Stimulated activated naive CD8-positive, alpha-beta T cell treated with anti-CD3 and anti-CD28 coated beads, Interleukin-15, amount 100 ng/mL, for 72 hours (primary cell): ENCODE measurements around the gene DEFB123.
"Not testable (repeated sequence)": the region's sequence is repeated elsewhere in the genome, so short reads cannot be mapped to it uniquely, and the experiment has no call there.

ENCODE experiments used
- ATAC-seq: fragments of 150-1000 bp; cut with Tn5 transposase; 2 replicates; pipeline ENCODE4 v1.10.0; 2021; ENCODE audit warnings: mild to moderate bottlenecking, moderate library complexity
- DNase-seq, 2 donors: peaks; one replicate each; pipeline ENCODE4 v3.0.0; 2021 to 2022
- H3K27ac Mint-ChIP-seq, 2 donors: one replicate each; pipeline ENCODE4 v1.8.0; 2022; ENCODE audit warnings: mild to moderate bottlenecking in 2 of 2, mixed read lengths in 2 of 2, moderate library complexity in 2 of 2
- H3K27me3 Mint-ChIP-seq: one replicate; pipeline ENCODE4 v1.8.0; 2022; ENCODE audit warnings: mixed read lengths
- H3K4me1 Mint-ChIP-seq: one replicate; pipeline ENCODE4 v1.8.0; 2022; ENCODE audit warnings: mild to moderate bottlenecking, mixed read lengths
- H3K4me3 Mint-ChIP-seq, 2 donors: one replicate each; pipeline ENCODE4 v1.8.0; 2022; ENCODE audit warnings: mild to moderate bottlenecking in 2 of 2, mixed read lengths in 2 of 2, moderate library complexity in 1 of 2
- H3K9me3 Mint-ChIP-seq, 2 donors: one replicate each; pipeline ENCODE4 v1.8.0; 2022; ENCODE audit warnings: mixed read lengths in 2 of 2

The DEFB123 gene

DNA sequence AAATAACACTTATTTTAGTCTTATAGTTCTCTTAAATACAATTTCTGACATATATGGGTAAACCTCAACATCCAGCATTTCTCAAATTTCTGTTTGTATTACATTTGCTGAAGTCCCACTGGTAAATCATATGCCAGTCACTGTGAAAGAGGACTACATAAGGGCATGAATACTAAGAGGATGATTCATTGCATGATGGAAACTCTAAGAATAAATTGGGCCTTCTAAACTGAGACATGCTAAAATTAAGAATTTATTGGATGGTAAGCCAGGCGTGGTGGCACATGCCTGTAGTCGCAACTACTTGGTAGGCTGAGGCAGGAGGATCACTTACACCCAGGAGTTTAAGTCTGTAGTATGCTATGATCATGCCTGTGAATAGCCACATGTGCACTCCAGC, 12.1 kb downstream of the DEFB123 start:
- Mint-ChIP-seq H3K27me3 (peaks cover 8% of the 10 kb centered on the region), H3K9me3 (no peaks in the 10 kb centered on the region), H3K4me1 (no peaks in the 10 kb centered on the region), H3K27ac (no peak overlapping the region), H3K4me3 (no peak overlapping the region)
- DNase-seq (no peak), ATAC-seq (no peak)

DNA sequence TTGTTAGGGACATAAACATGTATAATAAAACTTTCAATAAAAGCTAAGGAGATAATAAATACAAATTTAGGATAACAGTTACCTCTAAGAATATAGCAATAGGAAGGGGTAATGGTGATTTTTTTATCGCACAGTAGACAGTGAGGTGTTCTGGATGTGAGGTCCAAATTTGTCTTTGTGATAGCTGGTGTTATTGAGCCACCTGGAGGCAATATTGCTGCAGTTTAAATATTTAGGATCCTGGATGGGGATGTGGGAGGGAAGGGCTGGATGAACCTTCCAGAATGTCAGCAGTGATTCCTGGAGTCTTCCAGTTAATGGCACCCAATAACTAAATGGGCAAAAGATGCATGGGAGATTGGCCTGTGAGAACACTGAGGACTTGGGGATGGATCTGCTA, 13.9 kb downstream of the DEFB123 start:
- ATAC-seq (no peak), DNase-seq (no peak)
- H3K4me3 Mint-ChIP-seq, result no peak overlapping the region
- H3K27me3 Mint-ChIP-seq, result peaks cover 14% of the 10 kb centered on the region
- no peaks in the 10 kb centered on the region for H3K4me1 Mint-ChIP-seq
- no peaks in the 10 kb centered on the region for H3K9me3 Mint-ChIP-seq
- no peak overlapping the region for H3K27ac Mint-ChIP-seq

DNA sequence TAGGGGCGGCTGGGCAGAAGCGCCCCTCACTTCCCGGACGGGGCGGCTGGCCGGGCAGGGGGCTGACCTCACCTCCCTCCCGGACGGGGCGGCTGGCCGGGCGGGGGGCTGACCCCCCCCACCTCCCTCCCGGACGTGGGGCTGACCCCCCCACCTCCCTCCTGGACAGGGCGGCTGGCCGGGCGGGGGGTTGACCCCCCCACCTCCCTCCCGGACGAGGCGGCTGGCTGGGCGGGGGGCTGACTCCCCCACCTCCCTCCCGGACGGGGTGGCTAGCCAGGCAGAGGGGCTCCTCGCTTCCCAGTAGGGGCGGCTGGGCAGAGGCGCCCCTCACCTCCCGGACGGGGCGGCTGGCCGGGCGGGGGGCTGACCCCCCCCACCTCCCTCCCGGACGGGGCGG, 30.5 kb downstream of the DEFB123 start:
- DNase-seq, ATAC-seq, H3K9me3 Mint-ChIP-seq, H3K27ac Mint-ChIP-seq, H3K4me3 Mint-ChIP-seq: not testable (repeated sequence)
- Mint-ChIP-seq H3K27me3 (peaks cover 41% of the 10 kb centered on the region), H3K4me1 (peaks cover 19% of the 10 kb centered on the region)

DNA sequence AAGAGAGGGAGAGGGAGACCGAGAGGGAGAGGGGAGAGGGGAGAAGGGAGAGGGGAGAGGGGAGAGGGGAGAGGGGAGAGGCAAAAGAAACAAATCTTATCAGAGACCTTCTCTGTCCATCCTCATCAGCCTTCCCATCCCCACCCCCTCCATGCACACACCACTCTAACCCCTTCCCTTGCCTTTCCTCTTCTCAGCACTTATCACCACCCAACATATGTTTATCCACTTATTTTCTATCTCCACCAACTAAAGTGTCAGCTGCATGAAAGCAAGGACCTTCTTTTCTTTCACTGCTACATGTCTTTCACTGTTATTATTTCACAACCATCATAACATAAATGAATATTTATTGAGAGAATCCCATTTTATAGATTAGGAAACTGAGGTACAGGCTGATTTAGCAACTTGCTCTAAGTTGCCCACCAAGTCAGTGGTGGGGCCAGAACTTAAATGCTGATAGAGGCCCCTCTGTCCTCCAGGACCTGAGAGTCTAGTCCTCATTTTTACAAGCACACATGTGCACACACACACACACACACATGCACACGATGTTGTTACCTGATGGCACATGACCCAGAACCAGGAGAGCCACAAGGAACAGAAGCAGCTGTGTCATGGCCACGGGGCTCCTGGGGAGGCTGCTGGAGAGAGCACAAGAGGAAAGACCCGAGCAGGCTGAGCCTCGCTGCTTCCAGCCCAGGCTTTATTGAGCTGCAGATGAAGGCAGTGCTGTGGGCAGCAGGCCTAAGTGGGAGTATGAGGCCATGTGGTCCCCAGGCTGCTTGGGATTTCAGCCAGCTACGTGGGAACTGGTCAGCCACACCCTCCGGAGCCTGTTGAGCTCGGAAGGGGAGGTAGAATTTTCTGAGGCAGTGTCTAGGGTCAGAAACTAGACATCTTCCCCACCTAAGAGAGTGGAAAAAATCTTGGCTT, 32.2 kb downstream of the DEFB123 start:
- DNase-seq, result no peak
- H3K4me3 Mint-ChIP-seq, result no peak overlapping the region
- H3K9me3 Mint-ChIP-seq, result peaks cover 0 to 5% of the 10 kb centered on the region in 2 donors
- ATAC-seq, result no peak
- H3K27ac Mint-ChIP-seq, result no peak overlapping the region
- H3K4me1 Mint-ChIP-seq, result peaks cover 20% of the 10 kb centered on the region
- H3K27me3 Mint-ChIP-seq, result peaks cover 58% of the 10 kb centered on the region

DNA sequence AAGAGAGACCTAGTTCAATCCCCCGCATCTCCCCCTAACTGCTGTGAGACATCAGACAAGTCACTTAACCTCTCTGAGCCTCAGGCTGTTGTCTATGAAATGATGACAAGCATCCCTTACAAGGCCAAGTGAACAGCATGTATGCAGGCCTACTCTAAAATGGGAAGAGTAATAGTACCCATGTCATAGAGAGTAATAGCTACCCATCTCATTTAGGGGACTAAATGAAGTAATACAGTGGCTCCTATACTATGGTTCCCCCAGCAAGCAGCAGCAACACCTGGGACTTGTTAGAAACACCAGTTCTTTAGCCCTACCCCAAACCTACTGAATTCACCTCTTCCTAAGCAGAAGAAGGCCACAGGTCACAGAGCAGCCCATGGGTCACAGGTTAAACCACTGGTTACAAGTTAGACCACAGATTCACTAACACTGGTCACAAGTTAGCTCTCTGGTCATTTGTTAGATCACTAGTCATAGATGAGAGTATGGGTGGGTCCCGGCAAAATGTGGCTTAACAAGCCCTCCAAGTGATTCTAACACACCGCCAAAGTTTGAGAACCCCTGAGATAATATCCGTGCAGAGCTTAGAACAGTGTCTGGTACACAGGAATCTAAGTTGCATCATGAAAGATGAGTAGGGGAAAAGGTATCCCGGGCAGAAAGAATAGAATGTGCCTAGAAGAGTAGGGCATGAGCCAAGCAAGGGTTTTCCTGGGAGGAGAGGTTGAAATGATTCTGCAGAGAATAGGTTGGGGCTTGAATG, 33.1 kb downstream of the DEFB123 start:
- DNase-seq, result no peak

DNA sequence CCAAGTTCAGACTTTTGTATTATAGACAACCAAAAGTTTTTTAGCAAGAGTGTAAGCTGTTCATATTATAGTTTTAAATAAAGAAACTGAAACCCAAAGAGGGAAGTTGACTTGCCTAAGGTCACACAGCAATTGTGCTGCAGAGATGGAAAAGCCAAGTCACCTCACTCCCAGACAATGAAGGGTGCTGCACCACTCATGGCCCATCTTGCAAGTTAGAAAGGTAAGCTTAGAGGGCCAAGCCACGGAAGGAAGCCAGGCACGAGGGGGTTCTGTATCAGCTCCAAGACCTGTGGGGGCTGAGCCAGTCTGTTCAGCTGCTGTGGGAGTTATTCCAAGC, 33.6 kb downstream of the DEFB123 start:
- Mint-ChIP-seq H3K27ac (no peak overlapping the region), H3K9me3 (peaks cover 0 to 5% of the 10 kb centered on the region in 2 donors), H3K4me1 (peaks cover 20% of the 10 kb centered on the region), H3K4me3 (peak overlapping the region in 1 of 2 donors; percentile 29), H3K27me3 (peaks cover 62% of the 10 kb centered on the region)
- no peak for ATAC-seq
- DNase-seq, result no peak

More for the DNA sequence above, 33.1 kb downstream of the DEFB123 start:
- peaks cover 20% of the 10 kb centered on the region for H3K4me1 Mint-ChIP-seq
- H3K9me3 Mint-ChIP-seq, result peaks cover 0 to 5% of the 10 kb centered on the region in 2 donors
- peaks cover 59% of the 10 kb centered on the region for H3K27me3 Mint-ChIP-seq
- H3K4me3 Mint-ChIP-seq, result no peak overlapping the region
- no peak for ATAC-seq
- no peak overlapping the region for H3K27ac Mint-ChIP-seq

DNA sequence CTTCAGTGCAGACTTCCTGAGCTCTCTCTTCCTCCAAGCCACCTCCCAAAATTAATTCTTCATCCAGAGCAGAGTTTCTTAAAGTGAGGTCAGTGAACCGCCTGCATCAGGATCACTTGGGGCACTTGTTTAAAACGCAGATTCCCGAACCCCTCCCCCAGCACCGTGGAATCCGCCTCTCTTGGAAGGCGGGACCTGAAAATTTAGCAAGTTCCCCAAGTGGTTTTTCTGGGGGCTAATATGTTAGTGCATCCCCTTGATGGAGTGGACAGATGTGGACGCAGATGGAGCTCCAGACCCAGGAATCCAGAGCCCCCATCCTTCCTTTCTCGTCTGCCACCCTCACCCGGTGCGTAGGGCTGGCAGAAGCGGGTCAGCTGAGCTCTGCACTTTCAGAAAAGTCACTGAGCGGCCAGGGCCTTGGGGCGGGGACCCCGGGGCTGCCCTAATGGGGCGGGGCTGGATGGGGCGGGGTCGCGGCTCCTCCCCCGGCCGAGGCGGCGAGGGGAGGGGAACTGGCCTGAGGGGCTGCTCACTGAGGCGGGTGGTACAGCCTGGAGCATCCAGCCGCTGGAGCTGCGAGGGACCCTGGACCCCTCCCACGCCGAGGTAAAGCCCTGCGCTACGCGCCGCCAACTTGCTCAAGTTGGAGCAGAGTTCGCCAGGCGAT, 34.5 kb downstream of the DEFB123 start, which contains the start of the genes DEFB124 and REM1:
TSS of gene DEFB124 (minus strand) at position 370 of the 670 bp plus-strand sequence. CDS start 2,114 bp downstream, outside the sequence.
TSS of gene REM1 (plus strand) at position 531 of the 670 bp plus-strand sequence. CDS start 1,158 bp downstream, outside the sequence.
- DNase-seq (no peak), ATAC-seq (peak; percentile 19)
- H3K27ac Mint-ChIP-seq, result no peak within 1 kb of the TSS
- peak within 1 kb of the TSS in 1 of 2 donors; percentile 52 for H3K4me3 Mint-ChIP-seq
- H3K4me1 Mint-ChIP-seq, result peaks cover 20% of the 10 kb centered on the region
- peaks cover 0 to 5% of the 10 kb centered on the region in 2 donors for H3K9me3 Mint-ChIP-seq
- H3K27me3 Mint-ChIP-seq, result peaks cover 67% of the 10 kb centered on the region

DNA sequence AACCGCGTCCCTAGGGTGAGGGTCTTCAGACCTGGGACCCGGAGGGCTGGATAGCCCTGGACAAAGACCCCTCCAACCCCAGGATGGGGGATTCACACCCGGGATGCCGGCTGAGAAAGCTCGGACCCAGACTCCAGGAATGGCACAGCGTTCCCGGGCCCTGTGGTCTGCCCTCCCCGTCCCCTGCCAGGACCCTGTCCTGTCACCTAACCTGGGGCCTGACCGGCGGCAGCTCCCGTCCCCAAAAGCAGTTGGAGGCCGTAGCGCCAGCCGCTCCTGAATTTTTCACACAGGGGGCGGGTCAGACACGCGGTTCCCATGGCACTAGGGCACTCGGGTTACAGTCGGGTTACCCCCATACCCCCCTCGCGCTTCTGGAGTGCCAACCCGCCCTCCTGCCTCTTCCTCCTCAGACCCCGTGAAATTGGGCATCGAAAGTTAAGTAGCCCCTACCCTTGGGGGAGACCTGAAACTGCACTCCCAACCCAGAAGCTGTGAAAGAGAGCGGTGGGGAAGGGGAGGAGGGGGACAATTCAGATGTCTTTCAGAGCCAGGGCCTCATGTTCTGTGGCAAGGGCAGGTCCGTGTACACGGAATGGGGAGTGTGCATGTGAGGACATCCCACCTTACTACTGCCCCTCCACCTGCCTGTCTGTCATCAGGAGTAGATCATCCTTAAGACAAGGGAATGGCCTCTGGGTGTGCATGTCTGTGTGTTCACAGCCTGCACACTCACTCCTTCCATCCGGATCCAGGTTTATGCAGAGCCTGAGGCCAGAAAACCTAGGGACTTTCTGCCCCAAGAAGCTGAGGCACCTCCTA, 35.3 kb downstream of the DEFB123 start:
- H3K4me1 Mint-ChIP-seq, result peaks cover 20% of the 10 kb centered on the region
- H3K27ac Mint-ChIP-seq, result no peak overlapping the region
- DNase-seq (no peak), ATAC-seq (peak; percentile 13)
- H3K4me3 Mint-ChIP-seq, result peak overlapping the region in 1 of 2 donors; percentile 46
- peaks cover 67% of the 10 kb centered on the region for H3K27me3 Mint-ChIP-seq
- H3K9me3 Mint-ChIP-seq, result peaks cover 0 to 5% of the 10 kb centered on the region in 2 donors

DNA sequence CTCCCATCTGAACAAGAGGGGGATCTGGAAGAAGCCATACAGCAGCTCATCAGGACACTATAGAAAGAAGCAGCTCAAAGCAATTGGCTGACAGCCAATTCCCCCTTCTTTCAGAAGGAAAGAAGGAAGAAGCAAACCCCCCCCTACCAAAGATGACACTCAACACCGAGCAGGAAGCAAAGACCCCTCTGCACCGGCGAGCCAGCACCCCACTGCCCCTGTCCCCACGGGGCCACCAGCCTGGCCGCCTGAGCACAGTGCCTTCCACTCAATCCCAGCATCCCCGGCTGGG, 35.8 kb downstream of the DEFB123 start:
- no peak for DNase-seq
- H3K4me1 Mint-ChIP-seq, result peaks cover 20% of the 10 kb centered on the region
- H3K27me3 Mint-ChIP-seq, result peaks cover 71% of the 10 kb centered on the region
- no peak overlapping the region for H3K27ac Mint-ChIP-seq
- no peak for ATAC-seq
- no peak overlapping the region for H3K4me3 Mint-ChIP-seq
- peaks cover 0 to 5% of the 10 kb centered on the region in 2 donors for H3K9me3 Mint-ChIP-seq

DNA sequence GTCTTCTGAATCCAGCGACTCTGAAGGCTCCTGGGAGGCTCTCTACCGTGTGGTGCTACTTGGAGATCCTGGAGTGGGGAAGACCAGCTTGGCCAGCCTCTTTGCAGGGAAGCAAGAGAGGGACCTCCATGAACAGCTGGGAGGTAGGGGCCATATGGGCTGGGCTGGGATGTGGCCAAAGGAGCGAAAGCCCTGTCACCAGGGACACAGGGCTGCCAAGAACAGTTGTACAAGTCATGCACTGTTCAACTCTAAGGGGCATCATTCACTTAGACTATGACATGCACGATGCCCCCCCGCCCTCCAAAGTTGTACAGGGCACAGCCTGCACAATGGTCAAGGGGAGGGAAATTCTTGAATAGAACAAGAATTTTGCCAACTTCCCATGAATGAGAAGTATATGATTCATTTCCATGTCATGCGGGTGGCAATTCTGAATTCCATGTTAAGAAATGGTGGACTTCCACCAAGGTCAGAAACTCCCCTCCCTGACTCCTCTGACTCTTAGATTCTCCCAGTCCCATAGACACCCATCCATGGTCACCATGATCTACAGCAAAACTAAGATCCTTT, 36.3 kb downstream of the DEFB123 start:
- no peak for DNase-seq
- H3K27me3 Mint-ChIP-seq, result peaks cover 76% of the 10 kb centered on the region
- no peak for ATAC-seq
- H3K9me3 Mint-ChIP-seq, result peaks cover 0 to 5% of the 10 kb centered on the region in 2 donors
- peaks cover 20% of the 10 kb centered on the region for H3K4me1 Mint-ChIP-seq
- H3K4me3 Mint-ChIP-seq, result no peak overlapping the region
- H3K27ac Mint-ChIP-seq, result no peak overlapping the region

DNA sequence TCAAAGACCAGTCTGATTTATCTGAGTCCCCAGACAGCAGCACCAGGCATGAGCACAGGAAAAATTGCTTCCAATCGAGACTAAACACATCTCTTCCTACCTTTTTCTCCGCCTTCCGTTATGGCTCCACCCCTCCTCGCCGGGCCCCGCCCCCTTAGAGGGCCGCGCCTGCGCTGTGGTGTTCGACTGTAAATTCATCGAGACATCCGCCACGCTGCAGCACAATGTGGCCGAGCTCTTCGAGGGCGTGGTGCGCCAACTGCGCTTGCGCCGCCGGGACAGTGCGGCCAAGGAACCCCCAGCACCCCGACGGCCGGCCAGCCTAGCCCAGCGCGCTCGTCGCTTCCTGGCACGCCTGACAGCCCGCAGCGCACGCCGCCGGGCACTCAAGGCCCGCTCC, 43.6 kb downstream of the DEFB123 start:
- H3K4me1 Mint-ChIP-seq, result peaks cover 15% of the 10 kb centered on the region
- ATAC-seq (no peak), DNase-seq (no peak)
- H3K27me3 Mint-ChIP-seq, result peaks cover 67% of the 10 kb centered on the region
- peak overlapping the region in 1 of 2 donors; percentile 9 for H3K4me3 Mint-ChIP-seq
- no peak overlapping the region for H3K27ac Mint-ChIP-seq
- no peaks in the 10 kb centered on the region for H3K9me3 Mint-ChIP-seq

DNA sequence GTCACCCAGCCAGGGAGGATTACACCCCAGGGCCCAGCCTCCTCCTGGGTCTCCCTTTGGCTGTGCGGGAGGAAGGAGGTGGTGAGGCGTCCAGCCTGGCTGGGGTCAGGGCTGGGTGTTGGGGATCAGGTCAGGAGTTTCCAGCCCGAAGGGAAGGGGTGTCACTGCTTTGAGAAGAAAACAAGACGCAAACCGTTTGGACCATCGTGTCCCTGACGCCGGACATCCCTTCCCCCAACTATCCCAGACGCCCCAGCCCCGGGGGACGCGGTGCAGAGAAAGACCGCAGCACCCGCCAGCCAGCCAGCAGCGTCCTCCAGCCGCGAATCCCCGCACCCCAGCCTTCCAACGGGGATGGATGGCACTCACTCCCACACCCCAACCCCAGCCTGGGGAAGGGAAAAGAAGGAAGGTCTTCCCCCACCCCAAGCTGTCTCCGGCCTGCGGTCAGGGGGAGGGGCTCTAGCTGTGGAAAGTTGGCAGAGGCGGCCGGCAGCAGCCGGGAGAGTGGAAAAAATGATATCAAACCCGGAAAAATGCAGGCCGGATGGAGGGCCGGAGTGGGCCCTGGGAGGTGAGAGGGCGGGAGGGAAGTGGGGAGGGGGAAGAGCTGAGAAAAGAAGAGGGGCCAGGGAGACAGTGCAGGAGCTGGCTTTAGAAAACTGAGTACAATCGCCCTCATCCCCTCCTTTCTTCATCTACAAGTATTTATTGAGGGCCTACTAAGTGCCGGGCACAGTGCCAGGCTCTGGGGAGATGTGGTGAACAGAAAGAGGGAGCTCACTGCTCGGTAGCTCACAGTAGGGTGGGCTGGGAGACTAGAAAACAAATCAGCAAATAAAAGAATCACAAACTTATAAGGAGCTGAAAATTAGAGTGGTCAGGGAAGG, 45.3 kb downstream of the DEFB123 start:
- Mint-ChIP-seq H3K4me1 (peaks cover 15% of the 10 kb centered on the region), H3K4me3 (peak overlapping the region; percentile 14 to 50), H3K27me3 (peaks cover 69% of the 10 kb centered on the region), H3K9me3 (no peaks in the 10 kb centered on the region), H3K27ac (peak overlapping the region; percentile 14 to 76)
- DNase-seq (no peak), ATAC-seq (peak; percentile 33)

DNA sequence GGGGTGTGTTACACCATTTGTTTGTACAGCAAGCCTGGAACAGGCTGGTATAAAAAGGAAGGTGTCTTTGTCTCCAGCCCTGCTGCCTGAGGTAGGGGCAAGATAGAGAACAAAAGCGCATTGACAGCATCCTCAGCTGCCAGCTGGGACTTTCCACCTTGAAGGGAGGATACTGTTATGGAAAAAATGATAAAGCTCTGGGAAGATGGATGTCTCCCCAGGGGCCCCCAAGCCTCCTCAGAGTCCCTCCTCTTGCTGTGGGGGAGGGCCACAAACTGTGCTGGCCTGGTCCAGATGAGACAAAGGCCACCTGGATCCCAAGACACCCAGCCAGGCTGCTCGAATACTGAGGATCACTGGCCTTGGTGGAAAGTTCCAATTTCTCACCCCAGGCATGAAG, 47.7 kb downstream of the DEFB123 start:
- ATAC-seq (no peak), DNase-seq (no peak)
- Mint-ChIP-seq H3K4me3 (no peak overlapping the region), H3K27ac (no peak overlapping the region), H3K27me3 (peaks cover 48% of the 10 kb centered on the region), H3K9me3 (no peaks in the 10 kb centered on the region), H3K4me1 (peaks cover 15% of the 10 kb centered on the region)

DNA sequence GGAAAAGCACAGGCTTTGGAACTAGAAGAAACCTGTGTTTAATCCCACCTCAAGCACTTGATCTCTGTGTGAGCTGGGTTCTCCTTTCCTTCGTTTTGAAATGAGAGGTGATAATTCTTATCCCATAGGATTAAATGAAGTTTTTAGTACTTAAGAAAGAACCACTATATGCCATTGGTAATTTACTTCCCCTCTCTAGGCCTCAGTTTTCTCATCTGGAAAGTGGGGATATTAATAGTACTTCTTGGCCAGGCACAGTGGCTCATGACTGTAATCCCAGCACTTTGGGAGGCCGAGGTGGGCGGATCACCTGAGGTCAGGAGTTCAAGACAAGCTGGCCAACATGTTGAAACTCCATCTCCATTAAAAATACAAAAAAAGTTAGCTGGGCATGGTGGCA, 48.7 kb downstream of the DEFB123 start:
- H3K4me1 Mint-ChIP-seq, result peaks cover 15% of the 10 kb centered on the region
- no peak overlapping the region for H3K27ac Mint-ChIP-seq
- no peak for ATAC-seq
- H3K4me3 Mint-ChIP-seq, result no peak overlapping the region
- no peaks in the 10 kb centered on the region for H3K9me3 Mint-ChIP-seq
- DNase-seq, result no peak
- peaks cover 47% of the 10 kb centered on the region for H3K27me3 Mint-ChIP-seq
